ENCODE data around the gene GANAB.

- TF ChIP-seq RCOR1 (IDR thresholded peaks at IDR 0.05; ENCODE audit: insufficient replicate concordance, low read length) (no peak), MXI1 (IDR thresholded peaks at IDR 0.05; ENCODE audit: borderline replicate concordance, low read depth, low read length) (no peak)
- TF ChIP-seq, protein P1, sequence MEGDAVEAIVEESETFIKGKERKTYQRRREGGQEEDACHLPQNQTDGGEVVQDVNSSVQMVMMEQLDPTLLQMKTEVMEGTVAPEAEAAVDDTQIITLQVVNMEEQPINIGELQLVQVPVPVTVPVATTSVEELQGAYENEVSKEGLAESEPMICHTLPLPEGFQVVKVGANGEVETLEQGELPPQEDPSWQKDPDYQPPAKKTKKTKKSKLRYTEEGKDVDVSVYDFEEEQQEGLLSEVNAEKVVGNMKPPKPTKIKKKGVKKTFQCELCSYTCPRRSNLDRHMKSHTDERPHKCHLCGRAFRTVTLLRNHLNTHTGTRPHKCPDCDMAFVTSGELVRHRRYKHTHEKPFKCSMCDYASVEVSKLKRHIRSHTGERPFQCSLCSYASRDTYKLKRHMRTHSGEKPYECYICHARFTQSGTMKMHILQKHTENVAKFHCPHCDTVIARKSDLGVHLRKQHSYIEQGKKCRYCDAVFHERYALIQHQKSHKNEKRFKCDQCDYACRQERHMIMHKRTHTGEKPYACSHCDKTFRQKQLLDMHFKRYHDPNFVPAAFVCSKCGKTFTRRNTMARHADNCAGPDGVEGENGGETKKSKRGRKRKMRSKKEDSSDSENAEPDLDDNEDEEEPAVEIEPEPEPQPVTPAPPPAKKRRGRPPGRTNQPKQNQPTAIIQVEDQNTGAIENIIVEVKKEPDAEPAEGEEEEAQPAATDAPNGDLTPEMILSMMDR (conservative IDR thresholded peaks at IDR 0.05; ENCODE audit: low read depth, low read length) = no peak
These were observed 36.1 kb upstream of the GANAB start for GRCh38 chr11:62682518-62682917.
